ENCODE measurements around the gene BAK1.
A peak's percentile ranks its signal among the peaks of the same experiment; 100 is the strongest.
"Not testable (repeated sequence)": the region's sequence is repeated elsewhere in the genome, so short reads cannot be mapped to it uniquely, and the experiment has no call there.

BAK1 gene

GRCh38 chr6:33599413-33599938 is 19.4 kb upstream of the BAK1 start:
- Histone ChIP-seq H3K27ac (ENCODE audit: low read depth, low read length) (no peak overlapping the region), H4K20me1 (ENCODE audit: control insufficient read depth, insufficient read depth, low read depth, low read length) (no peaks in the 10 kb centered on the region), H3K9me2 (replicated peaks; ENCODE audit: control insufficient read depth, low read length) (no peaks in the 10 kb centered on the region), H3F3A (ENCODE audit: control insufficient read depth, insufficient read depth) (peaks cover 4% of the 10 kb centered on the region; the same call in 1 of the 2 replicates), H3K4me1 (ENCODE audit: control insufficient read depth, low read length) (peaks cover 41% of the 10 kb centered on the region), H3K4me3 (ENCODE audit: low read length) (no peak overlapping the region), H3K79me2 (ENCODE audit: control insufficient read depth, low read length) (no peaks in the 10 kb centered on the region), H3K9me3 (ENCODE audit: control insufficient read depth, insufficient read depth, low read length) (no peaks in the 10 kb centered on the region), H3K36me3 (ENCODE audit: control insufficient read depth, low read length) (no peaks in the 10 kb centered on the region), H3K4me2 (ENCODE audit: low read length) (no peak overlapping the region), H3K27me3 (ENCODE audit: control insufficient read depth, low read length) (no peaks in the 10 kb centered on the region)
- TF ChIP-seq EZH2phosphoT487 (IDR thresholded peaks at IDR 0.05; ENCODE audit: borderline replicate concordance, low read length) (no peak), CTCF (IDR thresholded peaks at IDR 0.05; ENCODE audit: low read depth, low read length, poor library complexity, severe bottlenecking) (no peak)

GRCh38 chr6:33597551-33598322 is 17.7 kb upstream of the BAK1 start:
- Histone ChIP-seq H4K20me1 (ENCODE audit: control insufficient read depth, insufficient read depth, low read depth, low read length) (no peaks in the 10 kb centered on the region), H3K4me2 (ENCODE audit: low read length) (no peak overlapping the region), H3K36me3 (ENCODE audit: control insufficient read depth, low read length) (no peaks in the 10 kb centered on the region), H3K27ac (ENCODE audit: low read depth, low read length) (no peak overlapping the region), H3K79me2 (ENCODE audit: control insufficient read depth, low read length) (no peaks in the 10 kb centered on the region), H3K4me3 (ENCODE audit: low read length) (no peak overlapping the region), H3F3A (ENCODE audit: control insufficient read depth, insufficient read depth) (peaks cover 13% of the 10 kb centered on the region), H3K9me2 (replicated peaks; ENCODE audit: control insufficient read depth, low read length) (no peaks in the 10 kb centered on the region), H3K9me3 (ENCODE audit: control insufficient read depth, insufficient read depth, low read length) (no peaks in the 10 kb centered on the region), H3K4me1 (ENCODE audit: control insufficient read depth, low read length) (peaks cover 51% of the 10 kb centered on the region), H3K27me3 (ENCODE audit: control insufficient read depth, low read length) (no peaks in the 10 kb centered on the region)
- TF ChIP-seq CTCF (IDR thresholded peaks at IDR 0.05; ENCODE audit: low read depth, low read length, poor library complexity, severe bottlenecking) (no peak), EZH2phosphoT487 (IDR thresholded peaks at IDR 0.05; ENCODE audit: borderline replicate concordance, low read length) (no peak)

DNA sequence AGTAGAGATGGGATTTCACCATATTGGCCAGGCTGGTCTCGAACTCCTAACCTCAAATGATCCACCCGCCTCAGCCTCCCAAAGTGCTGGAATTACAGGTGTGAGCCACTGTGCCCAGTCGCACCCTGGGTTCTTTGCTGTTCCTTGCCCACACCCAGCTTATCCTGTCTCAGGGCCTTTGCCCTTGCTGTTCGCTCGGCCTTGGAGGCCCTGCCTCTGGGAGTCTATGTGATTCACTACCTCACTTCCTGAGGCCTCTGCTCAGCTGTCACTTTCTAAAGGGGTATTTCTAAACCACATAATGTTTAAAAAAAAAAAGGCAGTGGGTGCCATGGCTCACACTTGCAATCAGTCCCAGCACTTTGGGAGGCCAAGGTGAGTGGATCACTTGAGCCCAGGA is 16.8 kb upstream of the BAK1 start:
- not testable (repeated sequence) for H3K27me3 ChIP-seq (ENCODE audit: control insufficient read depth, low read length); H3K4me3 ChIP-seq (ENCODE audit: low read length); H4K20me1 ChIP-seq (ENCODE audit: control insufficient read depth, insufficient read depth, low read depth, low read length); H3K9me2 ChIP-seq (replicated peaks; ENCODE audit: control insufficient read depth, low read length); H3K79me2 ChIP-seq (ENCODE audit: control insufficient read depth, low read length); H3K9me3 ChIP-seq (ENCODE audit: control insufficient read depth, insufficient read depth, low read length); H3K36me3 ChIP-seq (ENCODE audit: control insufficient read depth, low read length); H3K27ac ChIP-seq (ENCODE audit: low read depth, low read length)
- Histone ChIP-seq H3K4me1 (ENCODE audit: control insufficient read depth, low read length) (peaks cover 51% of the 10 kb centered on the region), H3F3A (ENCODE audit: control insufficient read depth, insufficient read depth) (peaks cover 20% of the 10 kb centered on the region), H3K4me2 (ENCODE audit: low read length) (peak overlapping the region; percentile 20; the same call in 1 of the 2 replicates)
